CD4-positive, alpha-beta T cell treated with Interleukin-2 at 100 ng/mL for 4 hours (primary cell): ENCODE measurements around the gene BBC3.
A peak's percentile ranks its signal among the peaks of the same experiment; 100 is the strongest.
"Not testable (repeated sequence)": the region's sequence is repeated elsewhere in the genome, so short reads cannot be mapped to it uniquely, and the experiment has no call there.

ENCODE experiments used
- DNase-seq: peaks from one replicate; pipeline ENCODE4 v3.0.0-alpha.2; 2020; ENCODE audit warnings: low spot score

BBC3 gene

DNA sequence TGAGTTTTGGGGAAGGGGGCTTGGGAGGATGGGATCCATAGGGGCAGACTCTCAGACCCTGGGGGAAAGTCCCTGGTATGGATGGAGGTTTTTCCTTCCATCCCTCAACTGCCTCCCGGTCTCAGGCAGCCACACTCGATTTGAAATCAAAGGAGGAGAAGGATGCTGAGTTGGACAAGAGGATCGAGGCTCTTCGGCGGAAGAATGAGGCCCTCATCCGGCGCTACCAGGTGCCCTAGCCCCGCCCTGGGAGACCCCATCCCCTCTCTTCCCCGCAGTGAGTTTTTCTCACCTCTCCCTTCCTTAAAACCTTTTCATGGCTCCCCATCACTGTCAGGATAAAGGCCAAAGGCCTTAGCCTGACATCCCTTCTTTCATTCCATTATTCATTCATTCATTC lies 27.4 kb upstream of the BBC3 start:
- DNase-seq: no peak

DNA sequence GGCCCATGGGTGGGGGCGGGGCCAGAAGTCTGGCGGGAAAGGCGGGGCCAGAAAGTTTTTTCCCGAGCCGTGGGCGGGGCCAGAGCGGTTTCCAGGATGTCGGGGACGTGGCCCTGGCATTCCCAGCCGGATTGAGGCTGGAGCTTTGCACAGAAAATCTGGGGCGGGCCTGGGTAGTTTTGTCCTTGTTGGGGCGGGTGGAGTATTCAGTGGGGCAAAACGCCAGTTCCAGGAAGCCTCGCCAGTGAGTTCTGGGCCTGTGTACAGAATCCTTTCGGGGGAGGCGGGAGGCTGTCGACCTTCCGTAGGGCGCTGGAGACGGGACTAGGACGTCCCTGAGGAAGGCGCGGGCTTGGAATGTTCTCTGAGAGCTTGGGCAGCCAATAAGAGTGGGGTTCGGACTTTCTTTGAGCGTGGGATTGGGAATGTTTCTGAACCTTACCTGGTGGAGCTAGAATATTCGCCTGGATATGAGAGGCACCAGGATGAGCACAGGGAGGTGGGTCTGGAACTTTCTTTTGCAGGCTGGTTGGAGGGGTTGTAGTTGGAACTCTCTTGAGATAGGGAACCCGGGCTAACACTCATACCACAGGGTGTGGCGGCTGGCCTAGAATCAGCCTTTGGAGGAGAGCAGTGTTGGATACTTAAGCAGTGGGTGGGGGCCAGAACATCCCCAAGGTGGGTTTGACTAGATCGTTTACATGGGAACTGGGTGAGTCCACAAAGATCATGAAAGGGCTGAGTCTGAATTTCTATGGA lies 26.6 kb upstream of the BBC3 start:
- DNase-seq: no peak

DNA sequence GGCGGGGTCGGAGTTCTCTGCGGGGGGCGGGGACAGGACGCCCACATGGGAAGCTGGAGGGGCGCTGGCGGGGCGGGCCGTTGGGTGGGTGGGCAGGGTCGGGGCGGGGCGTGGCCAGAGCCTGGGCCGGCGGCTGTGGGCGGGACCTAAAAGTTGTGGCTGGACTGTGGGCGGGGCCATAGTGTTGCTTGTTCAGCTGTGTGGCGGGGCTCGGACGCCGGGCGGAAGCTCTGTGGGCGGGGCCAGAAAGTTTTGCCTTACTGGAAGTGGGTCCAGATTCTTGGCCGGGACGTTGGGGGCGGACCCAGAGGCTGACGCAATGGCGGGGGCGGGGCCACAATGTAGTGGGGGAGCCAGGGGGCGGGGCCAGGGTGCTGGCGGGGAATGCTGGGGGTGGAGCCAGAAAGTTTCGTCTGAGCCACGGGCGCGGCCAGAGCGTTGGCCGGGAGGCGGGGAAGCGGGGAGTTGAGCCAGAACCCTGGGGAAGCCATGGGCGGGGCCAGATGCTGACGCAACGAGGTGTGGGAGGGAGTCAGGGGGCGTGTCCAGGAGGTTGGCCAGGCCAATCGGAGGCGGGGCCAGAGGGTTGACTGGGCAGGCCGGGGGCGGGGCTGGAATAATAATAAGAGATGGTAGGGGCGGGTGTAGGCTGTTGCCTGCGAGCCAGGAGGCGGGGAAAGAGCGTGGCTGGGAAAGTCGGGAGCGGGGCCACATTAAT lies 25.9 kb upstream of the BBC3 start:
- peak; percentile 98 for DNase-seq

DNA sequence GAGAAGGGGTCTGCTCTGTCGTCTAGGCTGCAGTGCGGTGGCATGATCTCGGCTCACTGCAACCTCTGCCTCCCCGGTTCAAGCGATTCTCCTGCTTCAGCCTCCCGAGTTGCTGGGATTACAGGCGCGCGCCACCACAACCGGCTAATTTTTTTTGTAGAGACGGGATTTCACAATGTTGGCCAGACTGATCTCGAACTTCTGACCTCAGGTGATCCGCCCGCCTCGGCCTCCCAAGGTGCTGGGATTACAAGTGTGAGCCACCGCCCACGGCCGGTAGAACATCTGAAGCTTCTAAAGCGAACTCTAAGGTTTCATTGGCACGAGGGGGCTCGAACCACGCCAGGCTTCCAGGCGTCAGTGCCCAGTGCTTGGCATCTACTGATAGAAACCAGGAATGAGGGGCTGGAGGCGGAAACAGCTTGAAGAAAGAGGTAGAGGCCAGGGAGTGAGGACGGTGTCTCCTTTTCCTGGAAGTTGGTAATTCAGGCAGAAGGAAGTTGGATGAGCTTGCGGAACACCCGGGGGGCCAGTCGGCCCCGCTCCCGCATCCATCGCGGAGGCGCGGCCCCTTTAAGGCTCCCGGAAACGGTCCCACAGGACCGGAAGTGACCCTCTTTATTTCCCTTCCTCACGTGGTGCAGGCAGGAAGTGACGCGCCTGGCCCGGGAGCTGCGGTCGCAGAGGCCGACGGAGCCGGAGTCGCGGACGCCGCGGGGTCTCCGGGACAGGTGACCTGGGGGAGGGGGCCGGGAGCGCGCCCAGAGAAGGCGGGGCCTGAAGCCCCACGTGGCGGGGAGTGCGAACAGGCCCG lies 25.1 kb upstream of the BBC3 start, which contains the start of gene CCDC9:
Gene CCDC9 (plus strand): TSS at position 647 of the 814 bp plus-strand sequence. CDS start 1,876 bp downstream, outside the sequence.
- peak; percentile 91 for DNase-seq

DNA sequence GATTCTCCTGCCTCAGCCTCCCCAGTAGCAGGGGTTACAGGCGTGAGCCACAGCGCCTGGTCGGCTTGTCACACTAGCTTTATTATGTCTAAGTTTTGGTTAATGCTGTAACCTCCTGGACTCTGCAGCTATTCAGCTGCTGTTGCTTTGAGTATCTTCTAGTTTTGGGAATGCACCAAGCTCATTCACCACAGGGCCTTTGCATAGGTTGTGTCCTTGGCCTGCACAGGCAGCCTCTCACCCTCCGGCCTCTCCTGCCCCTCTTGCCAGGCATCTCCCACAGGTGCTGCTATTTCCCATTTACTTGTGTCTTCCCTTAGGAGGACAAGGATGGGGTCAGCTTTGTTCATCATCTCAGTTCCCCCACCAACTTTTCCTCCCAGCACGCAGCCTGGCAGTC lies 23.0 kb upstream of the BBC3 start:
- no peak for DNase-seq

DNA sequence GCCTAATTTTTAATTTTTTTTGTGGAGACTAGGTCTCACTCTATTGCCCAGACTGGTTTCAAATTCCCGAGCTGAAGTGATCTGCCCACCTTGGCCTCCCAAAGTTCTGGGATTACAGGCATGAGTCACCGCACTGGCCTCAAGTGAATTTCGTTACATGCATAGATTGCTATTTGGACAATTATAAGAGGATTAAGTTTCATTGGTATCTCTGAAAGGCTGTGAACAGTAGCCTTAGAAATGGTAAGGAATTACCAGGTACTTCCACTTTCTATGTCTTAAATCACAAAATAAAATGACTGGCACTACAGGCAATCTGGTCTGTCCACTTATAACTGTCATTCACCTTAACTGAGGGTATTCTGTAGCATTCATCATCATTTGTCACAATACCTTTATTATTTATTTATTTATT lies 22.5 kb upstream of the BBC3 start:
- DNase-seq: no peak

DNA sequence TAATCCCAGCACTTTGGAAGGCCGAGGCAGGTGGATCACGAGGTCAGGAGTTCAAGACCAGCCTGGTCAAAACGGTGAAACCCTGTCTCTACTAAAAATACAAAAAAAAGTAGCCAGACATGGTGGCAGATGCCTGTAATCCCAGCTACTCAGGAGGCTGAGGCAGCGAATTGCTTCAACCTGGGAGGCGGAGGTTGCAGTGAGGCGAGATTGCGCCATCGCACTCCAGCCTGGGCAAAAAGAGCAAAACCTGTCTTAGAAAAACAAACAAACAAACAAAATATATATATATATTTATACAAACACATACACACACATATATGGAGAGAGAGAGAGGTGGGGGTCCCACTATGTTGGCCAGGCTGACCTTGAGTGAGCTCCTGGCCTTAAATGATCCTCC lies 22.0 kb upstream of the BBC3 start:
- not testable (repeated sequence) for DNase-seq

DNA sequence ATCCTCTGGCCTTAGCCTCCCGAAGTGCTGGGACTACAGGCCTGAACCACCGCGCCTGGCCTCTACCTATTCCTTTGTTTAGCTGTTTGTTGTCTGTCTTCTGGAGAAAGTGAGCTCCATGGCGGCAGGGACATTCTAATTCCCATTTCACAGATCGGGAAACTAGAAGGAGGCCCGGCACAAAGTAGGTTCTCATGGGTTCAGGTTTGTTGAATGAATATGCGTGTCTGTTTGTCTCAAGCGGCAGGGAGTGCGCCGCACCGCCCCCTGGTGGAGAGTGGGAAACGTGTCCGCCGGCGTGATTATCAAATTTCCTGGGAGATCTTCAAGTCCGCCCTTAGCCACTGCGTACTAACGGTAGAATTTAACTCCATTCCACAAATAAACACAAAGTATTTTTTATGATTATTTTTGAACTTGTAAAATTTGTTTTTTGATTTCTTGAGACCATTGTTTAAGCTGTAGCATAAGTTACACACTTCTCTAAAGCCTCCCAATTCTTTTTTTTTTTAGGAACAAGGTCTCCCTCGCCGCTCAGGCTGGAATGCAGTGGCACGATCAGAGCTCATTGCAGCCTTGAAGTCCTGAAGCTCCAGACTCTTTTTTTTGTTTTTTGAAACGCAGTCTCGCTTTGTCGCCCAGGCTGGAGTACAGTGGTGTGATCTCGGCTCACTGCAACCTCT lies 16.4 kb upstream of the BBC3 start:
- DNase-seq: peak; percentile 80

DNA sequence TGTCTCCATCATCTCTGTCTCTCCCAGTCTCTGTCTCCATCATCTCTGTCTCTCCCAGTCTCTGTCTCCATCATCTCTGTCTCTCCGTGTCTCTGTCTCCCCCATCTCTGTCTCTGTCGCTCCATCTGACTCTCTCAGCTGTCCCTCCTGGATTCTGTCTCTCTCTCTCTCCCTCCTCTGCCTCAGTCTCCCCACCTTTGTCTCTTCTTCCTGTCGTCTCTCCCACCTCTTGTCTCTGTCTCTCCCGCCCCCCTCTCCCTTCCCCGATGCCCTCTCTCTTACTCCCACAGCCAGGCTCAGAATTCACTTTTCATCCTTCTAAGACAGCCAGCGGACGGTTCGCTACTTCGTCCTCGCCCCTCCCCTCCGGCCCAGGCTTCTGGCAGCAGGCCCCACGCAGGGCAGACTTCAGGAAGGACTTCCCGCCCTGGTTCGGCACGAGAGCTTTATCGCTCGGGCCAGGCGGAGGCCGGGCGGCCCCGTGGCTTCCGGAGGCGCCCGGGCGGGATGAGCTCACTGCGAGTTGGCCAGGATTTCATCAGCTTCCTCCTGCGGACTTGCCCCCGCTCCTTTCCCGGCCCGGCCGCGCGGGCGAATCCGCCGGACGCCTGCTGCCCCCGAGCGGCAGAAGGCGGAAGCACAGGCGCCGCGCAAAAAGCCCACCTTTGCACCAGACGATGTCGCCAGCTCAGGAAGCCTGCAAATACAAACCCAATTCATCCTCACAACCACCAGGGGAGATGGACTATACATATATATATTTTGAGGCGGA lies 13.0 kb upstream of the BBC3 start:
- peak; percentile 91 for DNase-seq

DNA sequence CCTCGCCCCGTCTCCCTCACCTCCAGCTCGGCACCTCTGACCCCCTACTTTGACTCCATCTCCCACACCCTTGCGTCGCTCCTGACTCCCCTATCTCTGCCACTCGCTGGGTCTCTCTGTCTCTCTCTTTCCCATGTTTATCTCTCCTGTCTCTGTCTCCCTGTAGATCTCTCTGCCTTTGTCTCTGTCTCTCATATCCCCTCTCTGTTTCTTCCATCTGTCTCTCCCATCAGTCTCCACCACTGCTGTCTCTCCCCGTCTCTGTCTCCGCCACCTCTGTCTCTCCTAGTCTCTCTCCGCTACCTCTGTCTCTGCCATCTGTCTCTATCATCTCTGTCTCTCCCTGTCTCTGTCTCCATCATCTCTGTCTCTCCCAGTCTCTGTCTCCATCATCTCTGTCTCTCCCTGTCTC lies 12.4 kb upstream of the BBC3 start:
- peak; percentile 27 for DNase-seq

DNA sequence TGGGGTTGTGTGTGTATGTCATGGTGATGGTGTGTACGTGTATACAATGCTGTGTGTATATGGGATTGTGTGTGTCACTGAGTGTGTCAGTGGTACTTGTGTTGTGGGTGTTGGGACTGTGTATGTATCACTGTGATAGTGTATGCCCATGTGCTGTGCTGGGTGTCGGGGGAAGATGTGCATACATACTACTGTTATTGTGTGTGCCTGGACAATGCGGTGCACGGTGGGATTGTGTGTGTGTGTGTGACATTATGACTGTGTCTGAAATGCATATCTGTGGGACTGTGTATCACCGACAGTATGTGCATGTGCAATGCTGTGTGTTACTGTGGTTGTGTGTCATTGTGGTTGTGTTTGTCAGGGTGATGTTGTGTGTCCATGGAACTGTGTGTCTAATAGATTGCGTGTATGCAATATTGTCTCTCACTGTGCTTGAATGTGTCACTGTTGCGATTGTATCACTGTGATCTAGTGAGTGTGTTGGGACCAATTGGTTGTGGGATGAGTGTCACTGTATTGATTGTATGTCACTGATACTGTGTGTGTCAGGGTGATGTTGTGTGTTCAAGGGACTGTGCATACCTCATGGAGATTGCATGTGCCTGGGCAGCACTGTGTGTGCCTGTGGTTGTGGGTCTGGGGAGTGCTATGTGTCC lies 11.0 kb upstream of the BBC3 start:
- no peak for DNase-seq

DNA sequence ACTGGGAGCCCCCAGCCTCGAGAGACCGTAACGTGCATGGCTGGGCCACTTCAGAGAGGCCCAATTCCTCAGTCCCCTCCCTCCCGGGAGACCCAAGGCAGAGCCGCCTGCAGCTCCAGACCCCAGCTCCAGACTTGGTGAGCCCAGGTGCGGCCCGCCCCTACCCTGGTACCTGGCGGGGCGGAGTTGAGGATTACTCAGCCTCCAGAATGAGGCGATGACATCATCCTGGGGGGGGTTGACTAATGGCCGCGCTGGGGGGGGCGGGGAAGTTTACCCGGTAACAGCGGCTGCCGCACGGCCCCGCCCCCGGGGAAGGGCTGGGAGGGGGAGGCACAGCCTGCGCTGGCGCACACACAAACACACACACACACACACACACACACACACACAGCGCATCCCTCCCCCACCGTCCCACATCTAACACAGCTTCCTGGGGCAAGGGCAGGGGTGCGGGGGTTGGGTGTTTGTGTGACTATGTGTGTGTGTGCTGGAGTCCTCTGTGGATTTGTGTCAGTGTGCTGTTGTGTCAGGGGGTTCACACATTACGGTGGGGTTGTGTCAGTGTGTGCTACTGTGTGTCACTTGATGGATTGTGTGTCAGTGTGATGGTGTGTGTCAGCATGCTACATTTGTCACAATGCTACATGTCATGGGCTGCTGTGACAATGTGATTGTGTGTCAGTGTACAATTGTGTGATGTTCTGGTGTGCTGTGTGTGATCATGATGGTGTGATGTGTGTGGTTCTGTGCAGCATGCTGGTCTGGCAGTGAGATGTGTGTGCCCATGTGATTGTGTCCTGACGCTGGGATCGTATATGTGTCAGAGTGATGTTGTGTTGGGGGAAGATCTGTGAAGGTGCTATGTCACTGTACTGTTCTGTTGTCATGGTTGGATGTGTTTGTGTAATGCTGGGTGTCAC lies 10.3 kb upstream of the BBC3 start:
- DNase-seq: peak; percentile 91

DNA sequence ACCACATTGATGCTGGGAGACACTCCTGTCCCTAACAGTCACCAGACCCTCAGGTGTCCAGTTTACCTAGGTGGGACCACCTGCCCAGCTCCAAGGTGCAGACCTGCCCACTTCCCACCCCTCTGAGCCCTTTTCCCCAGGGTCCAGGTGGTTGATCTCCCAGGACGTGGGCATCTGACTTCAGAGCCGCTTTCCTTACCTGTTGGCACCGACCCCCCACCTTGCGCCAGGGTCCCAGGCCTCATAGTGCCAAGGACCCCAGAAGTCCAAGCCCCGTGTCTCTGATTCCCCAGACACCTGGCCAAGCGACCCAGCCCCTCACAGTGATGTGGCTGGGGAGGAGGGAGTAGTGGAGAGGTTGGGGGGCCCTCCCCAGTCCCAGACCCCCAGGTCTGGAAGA lies 9.6 kb upstream of the BBC3 start:
- DNase-seq: no peak

DNA sequence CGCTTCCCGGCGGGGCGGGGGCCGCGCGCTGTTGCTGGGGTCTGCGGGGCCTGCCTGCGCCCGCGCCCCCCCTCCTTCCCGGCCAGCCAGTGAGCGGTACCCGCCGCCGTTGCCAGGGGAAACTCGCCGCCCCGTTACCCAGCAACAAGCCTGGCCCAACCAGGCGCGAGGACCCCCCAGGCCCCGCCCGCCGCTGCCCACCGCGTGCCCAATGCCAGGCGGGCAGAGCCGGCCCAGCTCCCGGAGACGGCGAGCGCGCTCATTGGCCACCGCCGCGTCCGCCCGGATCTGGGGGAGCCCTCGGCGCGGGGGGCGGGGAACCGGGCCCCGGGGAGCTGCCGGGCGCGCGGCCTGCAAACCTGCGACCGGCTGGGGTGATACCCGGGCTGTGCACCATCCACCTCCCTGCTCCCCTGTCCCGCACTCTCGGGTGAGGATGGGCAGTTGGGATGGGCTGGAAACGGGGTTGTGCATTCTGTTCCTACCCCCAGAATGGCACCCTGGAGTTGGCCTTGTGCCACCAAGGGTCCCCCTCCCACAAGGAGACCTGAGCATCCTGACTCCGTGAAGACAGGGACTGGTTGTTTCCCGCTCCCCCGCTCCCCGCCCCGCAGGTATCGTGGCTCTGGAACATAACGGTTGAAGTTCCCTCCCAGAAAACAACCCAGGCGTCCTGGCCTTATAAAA lies 8.8 kb upstream of the BBC3 start:
- DNase-seq: peak; percentile 71

DNA sequence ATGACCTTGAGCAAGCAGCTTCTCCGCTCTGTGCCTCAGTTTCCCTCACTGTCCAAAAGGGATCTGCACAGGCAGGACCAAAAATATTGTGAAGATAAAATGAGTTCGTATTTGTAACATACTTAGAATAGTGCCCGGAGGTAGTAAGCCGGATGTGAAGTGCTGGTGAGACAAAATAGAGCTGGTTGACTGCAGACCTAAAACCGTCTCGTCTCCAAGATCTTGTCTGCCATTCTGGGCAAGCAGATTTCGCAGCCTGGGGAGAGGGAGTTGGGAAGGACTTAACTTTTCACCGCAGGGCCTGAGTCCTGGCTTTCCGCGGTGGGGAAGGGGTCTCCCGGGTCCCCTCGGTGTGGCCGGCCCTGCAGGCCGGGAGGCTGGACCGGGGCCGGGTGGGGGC lies 8.2 kb upstream of the BBC3 start:
- DNase-seq: peak; percentile 31

DNA sequence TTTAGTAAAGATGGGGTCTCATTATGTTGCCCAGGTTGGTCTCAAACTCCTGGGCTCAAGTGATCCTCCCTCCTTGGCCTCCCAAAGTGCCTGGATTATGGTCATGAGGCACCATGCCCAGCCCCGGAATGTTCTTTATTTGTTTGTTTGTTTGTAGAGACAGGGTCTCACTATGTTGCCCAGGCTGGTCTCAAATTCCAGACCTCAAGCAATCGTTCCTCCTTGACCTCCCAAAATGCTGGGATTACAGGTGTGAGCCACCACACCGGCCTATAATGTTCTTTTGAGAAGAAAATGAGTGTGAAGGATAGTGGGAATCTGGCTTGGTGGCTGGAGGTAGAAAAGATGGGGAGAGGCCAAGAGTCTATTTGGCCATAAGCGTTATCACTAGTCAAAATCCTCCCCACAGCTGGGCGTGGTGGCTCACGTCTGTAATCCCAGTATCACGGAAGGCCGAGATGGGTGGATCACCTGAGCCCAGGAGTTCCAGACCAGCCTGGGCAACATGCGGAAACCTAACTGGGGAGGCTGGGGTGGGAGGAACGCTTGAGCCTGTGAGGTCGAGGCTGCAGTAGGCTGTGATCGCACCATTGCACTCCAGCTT lies 5.2 kb upstream of the BBC3 start:
- DNase-seq: no peak

DNA sequence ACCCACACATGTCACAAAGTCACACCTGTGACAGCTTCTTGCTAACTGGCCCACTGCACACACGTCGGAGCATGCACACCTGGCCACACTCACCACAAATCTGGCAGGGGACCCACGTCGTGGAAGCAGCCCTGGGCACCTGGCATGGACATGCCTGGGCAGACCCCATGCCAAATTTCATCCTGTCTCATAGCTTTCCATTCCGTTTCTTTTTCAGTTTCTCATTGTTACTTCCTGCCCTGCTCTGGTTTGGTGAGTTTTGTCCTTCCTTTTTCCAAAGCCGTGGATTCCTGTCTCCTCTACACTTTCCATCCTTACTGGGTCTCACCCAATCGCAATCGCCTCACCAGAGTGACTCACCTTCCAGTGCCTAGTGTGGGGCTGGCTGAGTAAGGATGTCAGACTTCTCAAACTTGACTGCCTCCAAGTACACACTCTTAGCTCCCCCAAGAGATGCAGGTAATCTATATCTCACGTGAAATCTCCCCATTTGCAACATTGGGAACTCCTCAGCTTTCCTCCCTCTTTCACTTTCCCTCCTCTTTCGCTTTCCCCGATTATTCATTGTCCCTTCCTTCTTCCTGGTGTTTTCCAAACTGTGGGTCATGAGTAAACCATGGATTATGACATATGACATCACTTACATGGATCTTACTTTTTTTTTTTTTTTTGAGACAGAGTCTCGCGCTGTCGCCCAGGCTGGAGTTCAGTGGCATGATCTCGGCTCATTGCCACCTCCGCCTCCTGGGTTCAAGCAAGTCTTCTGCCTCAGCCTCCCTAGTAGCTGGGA lies 1.6 kb upstream of the BBC3 start:
- peak; percentile 31 for DNase-seq
